BE2C (cell line): Measurements from ENCODE around the gene FBXO41.

Experiments used
- DNase-seq: peaks from one replicate; pipeline ENCODE4 v3.0.0-alpha.2; 2020
- H3K27me3 ChIP-seq: fragments of 250-450 bp; sonication (Bioruptor Pico); 2 replicates; pipeline ENCODE4 v1.5.1; 2020; ENCODE audit warnings: mild to moderate bottlenecking
- H3K36me3 ChIP-seq: fragments of 250-450 bp; sonication (Bioruptor Pico); 2 replicates; pipeline ENCODE4 v1.5.1; 2020; ENCODE audit warnings: mild to moderate bottlenecking
- H3K4me1 ChIP-seq: fragments of 250-450 bp; sonication (Bioruptor Pico); 2 replicates; pipeline ENCODE4 v1.5.1; 2020
- H3K4me3 ChIP-seq: 2 replicates; pipeline ENCODE4 v1.5.1; 2011; ENCODE audit warnings: low read depth, low read length
- H3K9me3 ChIP-seq: fragments of 250-450 bp; sonication (Bioruptor Pico); 2 replicates; pipeline ENCODE4 v1.5.1; 2020
- CTCF ChIP-seq: IDR thresholded peaks from 2 replicates; pipeline ENCODE4 v1.5.1; 2012; ENCODE audit warnings: mild to moderate bottlenecking, low read depth, low read length

The FBXO41 gene

GRCh38 chr2:73294239-73294638, 10.0 kb upstream of the FBXO41 start:
- Histone ChIP-seq H3K4me3 (no peak overlapping the region), H3K4me1 (no peaks in the 10 kb centered on the region), H3K9me3 (no peaks in the 10 kb centered on the region), H3K36me3 (no peaks in the 10 kb centered on the region), H3K27me3 (peaks cover 46% of the 10 kb centered on the region)
- no peak for TF ChIP-seq CTCF
- no peak for DNase-seq

- peaks cover 46% of the 10 kb centered on the region for H3K27me3 ChIP-seq
- H3K9me3 ChIP-seq, result no peaks in the 10 kb centered on the region
- H3K4me1 ChIP-seq, result no peaks in the 10 kb centered on the region
- H3K4me3 ChIP-seq, result peak within 1 kb of the TSS; percentile 49
- DNase-seq, result peak; percentile 64
- no peak for TF ChIP-seq CTCF
- H3K36me3 ChIP-seq, result no peaks in the 10 kb centered on the region
Measured at GRCh38 chr2:73293534-73294171, 9.4 kb upstream of the FBXO41 start, which contains the start of gene EGR4. TSS of gene EGR4 (minus strand) at chr2:73293548. CDS start at chr2:73293317, 231 bp downstream.

DNA sequence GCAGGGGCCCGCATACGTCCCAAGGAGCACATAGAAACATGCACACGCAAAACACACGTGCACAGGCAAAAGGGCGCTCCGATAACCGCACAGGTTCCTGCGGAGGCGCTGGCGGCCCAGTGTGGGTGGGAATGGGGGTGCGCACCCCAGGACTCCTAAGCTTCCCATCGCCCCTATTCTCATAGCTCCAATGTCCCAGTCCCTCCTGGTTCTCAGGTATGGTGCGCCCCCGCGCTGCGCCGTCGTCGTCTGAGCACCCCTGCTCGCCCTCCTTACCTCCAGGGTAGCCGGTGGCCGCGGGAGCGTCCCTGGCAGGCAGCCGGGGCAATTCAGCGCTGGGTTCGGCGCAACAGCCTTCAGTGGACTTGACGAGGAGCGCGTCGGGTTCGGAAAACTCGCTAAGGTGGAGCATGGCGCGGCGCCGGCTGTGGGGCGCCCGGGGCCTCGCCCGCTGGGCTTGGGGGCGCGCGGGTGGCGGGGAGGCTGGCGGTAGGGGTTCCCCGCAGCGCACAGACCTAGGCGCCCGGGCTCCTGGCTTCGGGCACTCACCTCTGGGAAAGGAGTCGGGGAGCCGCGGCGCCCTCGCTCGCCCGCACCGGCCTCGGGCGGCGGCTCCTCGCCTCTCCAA, 8.7 kb upstream of the FBXO41 start:
- H3K4me3 ChIP-seq, result peak overlapping the region; percentile 49
- H3K36me3 ChIP-seq, result no peaks in the 10 kb centered on the region
- H3K4me1 ChIP-seq, result no peaks in the 10 kb centered on the region
- no peak for DNase-seq
- H3K27me3 ChIP-seq, result peaks cover 46% of the 10 kb centered on the region
- no peaks in the 10 kb centered on the region for H3K9me3 ChIP-seq
- TF ChIP-seq CTCF, result no peak

- no peak for DNase-seq
- no peaks in the 10 kb centered on the region for H3K4me1 ChIP-seq
- TF ChIP-seq CTCF, result no peak
- no peak overlapping the region for H3K4me3 ChIP-seq
- H3K27me3 ChIP-seq, result peaks cover 46% of the 10 kb centered on the region
- H3K9me3 ChIP-seq, result no peaks in the 10 kb centered on the region
- H3K36me3 ChIP-seq, result no peaks in the 10 kb centered on the region
Measured at GRCh38 chr2:73292316-73292905, 8.1 kb upstream of the FBXO41 start.

DNA sequence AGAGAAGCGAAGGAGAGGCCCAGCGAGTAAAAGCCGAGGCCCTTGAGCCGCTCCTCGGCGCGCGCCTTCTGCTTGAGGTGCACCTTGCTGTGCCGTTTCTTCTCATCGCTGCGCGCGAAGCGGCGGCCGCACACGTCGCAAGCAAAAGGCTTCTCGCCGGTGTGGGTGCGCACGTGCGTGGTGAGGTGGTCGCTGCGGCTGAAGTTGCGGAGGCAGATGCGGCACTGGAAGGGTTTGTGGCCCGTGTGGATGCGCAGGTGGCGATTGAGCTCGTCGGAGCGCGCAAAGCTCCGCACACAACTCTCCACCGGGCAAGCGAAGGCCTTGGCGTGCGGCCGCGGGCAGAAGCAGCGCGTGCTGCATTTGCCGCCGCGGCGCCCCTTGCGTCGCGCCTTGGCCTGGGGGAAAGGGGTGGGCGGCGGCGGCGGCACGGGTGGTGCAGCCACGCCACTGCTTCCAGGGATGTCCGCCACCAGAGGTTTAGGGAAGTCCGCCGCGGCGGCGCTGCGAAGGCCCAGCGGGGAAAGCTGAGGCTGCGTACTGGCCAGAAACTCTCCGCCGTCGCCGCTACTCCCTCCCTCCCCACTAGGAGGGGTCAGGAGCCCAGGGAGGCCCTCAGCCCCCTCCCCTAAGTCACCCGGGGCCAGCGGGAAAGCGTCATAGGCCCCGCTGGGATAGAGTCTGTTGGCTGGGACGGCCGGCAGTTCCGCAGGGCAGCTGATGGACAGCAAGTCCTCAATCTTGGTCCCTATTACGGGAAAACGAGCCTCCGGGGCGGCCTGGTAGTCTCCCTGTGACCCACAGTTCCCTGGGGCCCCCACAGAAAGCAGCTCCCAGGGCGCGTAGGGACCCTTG, 7.4 kb upstream of the FBXO41 start:
- peak; percentile 42 for DNase-seq
- no peaks in the 10 kb centered on the region for H3K4me1 ChIP-seq
- peaks cover 46% of the 10 kb centered on the region for H3K27me3 ChIP-seq
- peak; percentile 9; the same call in 1 of the 2 replicates for TF ChIP-seq CTCF
- H3K36me3 ChIP-seq, result no peaks in the 10 kb centered on the region
- no peak overlapping the region for H3K4me3 ChIP-seq
- no peaks in the 10 kb centered on the region for H3K9me3 ChIP-seq
